ENCODE measurements around the gene SREK1.

GRCh38 chr5:66222455-66222854 lies 78.4 kb downstream of the SREK1 start:
- TF ChIP-seq CTCF (IDR thresholded peaks at IDR 0.05) (no peak), ZFX (IDR thresholded peaks at IDR 0.05; ENCODE audit: borderline replicate concordance) (no peak)

Measured in 22Rv1 (cell line).